ENCODE data around the gene TULP3. TPM values are rescaled to one million over a fixed set of nuclear protein-coding genes. Genes with fewer than 3 reads are reported as not detected.

TULP3 gene
- total and polyA plus RNA-seq, 10 of the 15 experiments (the other 5 are each of a cell fraction or from before 2014, with no cell fraction given): 3.1 to 10.4 (median 8.1) TPM

GRCh38 chr12:2919249-2919648, 28.6 kb downstream of the TULP3 start:
- Histone ChIP-seq H3K4me2 (ENCODE audit: control insufficient read depth, insufficient read depth) (no peak overlapping the region), H3K9me3 (replicated peaks; ENCODE audit: control insufficient read depth, insufficient read depth, low read length) (no peaks in the 10 kb centered on the region), H3K9ac (ENCODE audit: control insufficient read depth, insufficient read depth, low read length) (no peak overlapping the region), H3K27ac (ENCODE audit: control insufficient read depth, insufficient read depth) (no peak overlapping the region), H3K4me3 (no peak overlapping the region), H3K4me1 (ENCODE audit: control insufficient read depth, insufficient read depth, low read length) (no peaks in the 10 kb centered on the region), H3K36me3 (ENCODE audit: control insufficient read depth in 2 of 2, insufficient read depth in 2 of 2, low read length in 1 of 2) (peaks cover 0 to under 1% of the 10 kb centered on the region in 2 experiments; a peak in 1 of 4 replicates), H3K79me2 (ENCODE audit: control insufficient read depth, insufficient read depth, low read length) (no peaks in the 10 kb centered on the region), H4K20me1 (ENCODE audit: control insufficient read depth, insufficient read depth) (no peaks in the 10 kb centered on the region), H3K27me3 (replicated peaks in 1 of 2; ENCODE audit: control insufficient read depth in 2 of 2, insufficient read depth in 2 of 2, low read length in 1 of 2) (no peaks in the 10 kb centered on the region), H2AFZ (ENCODE audit: control insufficient read depth, low read depth, low read length) (no peak overlapping the region)
- in situ Hi-C loops (cut with MboI) (no loop called here), intact Hi-C loops (cut with micrococcal nuclease; ENCODE audit: unreplicated experiment) (no loop called here)
- no peak for FAIRE-seq
- WGBS (ENCODE audit: insufficient coverage, insufficient replicate concordance, low lambda C conversion rate, missing lambda C conversion rate): 92% methylated on average over 2 of the region's 2 CpGs
- BruUV-seq (replicated peaks): no TSS peak
- ATAC-seq: no peak
- no peak for DNase-seq (ENCODE audit: low read depth, low spot score)
- RAD21 ChIA-PET (ENCODE audit: unreplicated experiment): no interaction called here
- CTCF ChIA-PET: no interaction called here
- TF ChIP-seq MYC (IDR thresholded peaks at IDR 0.05; ENCODE audit: insufficient read depth, insufficient read length, insufficient replicate concordance, low read length, severe bottlenecking) (no peak), SIN3A (IDR thresholded peaks at IDR 0.05; ENCODE audit: low read depth, low read length) (no peak), IRF5 (IDR thresholded peaks at IDR 0.05; ENCODE audit: borderline replicate concordance) (no peak), BCL11A (IDR thresholded peaks at IDR 0.05; ENCODE audit: low read depth, low read length) (no peak), RFX5 (IDR thresholded peaks at IDR 0.05; ENCODE audit: low read depth, low read length) (no peak), SREBF2 (IDR thresholded peaks at IDR 0.05; ENCODE audit: low read length) (no peak), CBX3 (IDR thresholded peaks at IDR 0.05; ENCODE audit: borderline replicate concordance, low read depth) (no peak), HSF1 (IDR thresholded peaks at IDR 0.05; ENCODE audit: low read depth, low read length) (no peak), ZNF24 (IDR thresholded peaks at IDR 0.05) (no peak), BHLHE40 (IDR thresholded peaks at IDR 0.05; ENCODE audit: borderline replicate concordance in 1 of 2, low read depth in 2 of 2, low read length in 1 of 2) (no peak), TCF7 (IDR thresholded peaks at IDR 0.05; ENCODE audit: borderline replicate concordance) (no peak), CBFB (IDR thresholded peaks at IDR 0.05; ENCODE audit: low read depth) (no peak)
- SMC1A ChIA-PET (ENCODE audit: uncharacterized antibody, unreplicated experiment): no interaction called here
- POLR2A ChIA-PET: no interaction called here
